ENCODE measurements around the gene CEPT1. TPM values are rescaled to one million over a fixed set of nuclear protein-coding genes. Genes with fewer than 3 reads are reported as not detected.

The CEPT1 gene
- total RNA-seq, 4 donors from 2014 or later = 38.6 to 61.0 (median 40.2) TPM

DNA sequence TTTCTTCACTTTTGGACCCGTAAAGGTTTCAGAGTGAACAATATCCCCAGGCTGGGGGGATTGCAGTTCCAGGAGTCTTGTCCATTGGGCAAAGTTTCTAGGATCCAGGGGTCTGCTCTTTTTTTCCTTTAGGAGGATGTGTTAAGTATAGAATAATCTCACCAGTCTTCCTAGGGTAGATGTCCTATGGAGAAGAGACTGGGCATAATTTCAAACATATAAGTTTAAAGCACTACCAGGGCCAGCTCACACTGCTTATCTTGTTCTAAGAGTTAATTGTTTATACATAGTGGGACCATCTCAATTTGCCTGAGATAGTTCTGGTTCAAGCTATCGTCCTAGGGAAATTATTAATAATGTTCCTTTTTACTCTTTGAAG is 88.7 kb downstream of the CEPT1 start:
- ATAC-seq (ENCODE audit: low FRiP score) = no peak
- TF ChIP-seq, protein P1, sequence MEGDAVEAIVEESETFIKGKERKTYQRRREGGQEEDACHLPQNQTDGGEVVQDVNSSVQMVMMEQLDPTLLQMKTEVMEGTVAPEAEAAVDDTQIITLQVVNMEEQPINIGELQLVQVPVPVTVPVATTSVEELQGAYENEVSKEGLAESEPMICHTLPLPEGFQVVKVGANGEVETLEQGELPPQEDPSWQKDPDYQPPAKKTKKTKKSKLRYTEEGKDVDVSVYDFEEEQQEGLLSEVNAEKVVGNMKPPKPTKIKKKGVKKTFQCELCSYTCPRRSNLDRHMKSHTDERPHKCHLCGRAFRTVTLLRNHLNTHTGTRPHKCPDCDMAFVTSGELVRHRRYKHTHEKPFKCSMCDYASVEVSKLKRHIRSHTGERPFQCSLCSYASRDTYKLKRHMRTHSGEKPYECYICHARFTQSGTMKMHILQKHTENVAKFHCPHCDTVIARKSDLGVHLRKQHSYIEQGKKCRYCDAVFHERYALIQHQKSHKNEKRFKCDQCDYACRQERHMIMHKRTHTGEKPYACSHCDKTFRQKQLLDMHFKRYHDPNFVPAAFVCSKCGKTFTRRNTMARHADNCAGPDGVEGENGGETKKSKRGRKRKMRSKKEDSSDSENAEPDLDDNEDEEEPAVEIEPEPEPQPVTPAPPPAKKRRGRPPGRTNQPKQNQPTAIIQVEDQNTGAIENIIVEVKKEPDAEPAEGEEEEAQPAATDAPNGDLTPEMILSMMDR (IDR thresholded peaks at IDR 0.05) = no peak
- no peak for DNase-seq (ENCODE audit: low spot score)

DNA sequence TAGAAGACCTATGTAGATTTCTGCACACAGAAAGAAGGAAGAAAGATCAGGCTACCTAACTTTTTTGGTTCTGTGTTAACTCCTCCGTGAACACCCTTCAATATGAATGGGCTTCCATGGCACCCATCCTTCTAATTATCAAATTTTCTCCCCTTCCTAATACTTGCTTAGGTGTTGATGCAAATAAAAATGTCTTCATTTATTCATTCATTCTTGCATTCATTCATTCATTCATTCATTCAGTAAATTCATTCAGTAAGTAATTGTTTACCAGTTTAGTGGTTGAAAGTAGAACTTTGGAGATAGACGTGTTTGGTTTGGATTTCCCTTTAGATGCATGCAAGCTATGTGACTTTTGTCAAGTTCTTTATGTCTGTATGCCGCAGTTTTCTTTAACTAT is 92.1 kb downstream of the CEPT1 start:
- DNase-seq (ENCODE audit: low spot score) (no peak), ATAC-seq (ENCODE audit: low FRiP score) (no peak)
- TF ChIP-seq, protein P1 (IDR thresholded peaks at IDR 0.05) = no peak

DNA sequence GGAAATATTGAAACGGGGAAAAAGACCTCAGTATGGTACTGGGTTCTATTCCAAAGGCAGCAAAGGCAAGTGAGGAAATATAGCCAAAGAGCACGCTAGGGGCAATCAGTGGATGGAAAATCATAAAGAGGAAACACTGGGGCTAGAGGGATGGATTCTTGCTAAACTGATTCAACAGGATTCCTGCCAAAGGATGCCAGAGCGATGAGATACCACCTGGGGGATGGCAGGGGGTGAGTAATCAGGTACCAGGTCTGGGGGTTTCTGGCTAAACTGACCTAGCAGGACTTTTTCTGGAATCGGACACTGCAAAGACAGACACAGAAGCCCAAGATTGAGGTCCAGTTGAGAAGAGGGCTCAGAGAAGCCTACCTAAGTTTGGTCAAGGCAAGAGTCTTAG is 94.2 kb downstream of the CEPT1 start:
- no peak for DNase-seq (ENCODE audit: low spot score)

More for the DNA sequence above, 94.2 kb downstream of the CEPT1 start:
- ATAC-seq (ENCODE audit: low FRiP score) = no peak
- TF ChIP-seq, protein P1 (IDR thresholded peaks at IDR 0.05) = no peak

Small RNAs within 50 kb of the gene (small RNA-seq; reads per million reads assigned to genes)
- gene AL355816.1 = not detected

Other genes with a start within 250 kb of the CEPT1 start
- 1 to 10 TPM; 6.4 to 9.1 (median 6.6) TPM for gene LRIF1, start 176.3 kb upstream of the CEPT1 start, total RNA-seq
- 100 to 1,000 TPM in 1 of 4 donors, 10 to 100 TPM in 3; 38.8 to 125 (median 69.9) TPM for gene DRAM2, start 130 bp upstream of the CEPT1 start, total RNA-seq
- 10 to 100 TPM; 19.5 to 41.7 (median 27.8) TPM for gene DENND2D, start 60.4 kb downstream of the CEPT1 start, total RNA-seq
- gene CHI3L2, start 87.5 kb downstream of the CEPT1 start, total RNA-seq = 10 to 100 TPM in 1 of 4 donors, 1 to 10 TPM in 3; 1.2 to 28.5 (median 6.1) TPM
- gene CHIA, start 150.6 kb downstream of the CEPT1 start, total RNA-seq = 1 to 10 TPM in 1 of 4 donors, not detected in 3; 3.5 TPM